Motor neuron (in vitro differentiated cells): Measurements from ENCODE around the gene TMEM217. TPM values are rescaled to one million over a fixed set of nuclear protein-coding genes. Genes with fewer than 3 reads are reported as not detected.

ENCODE experiments used
- ATAC-seq, 8 experiments: fragments of 200-7000 bp; cut with Tn5 transposase; replicated peaks in 6 of 8; 2 replicates each; pipeline ENCODE4 v1.8.0; 2021; ENCODE audit warnings: mild to moderate bottlenecking in 8 of 8, moderate library complexity in 8 of 8
- H3K27ac ChIP-seq, 2 donors: fragments of 250-450 bp; sonication (Bioruptor Pico); 2 replicates each; pipeline ENCODE4 v1.9.0; 2021; ENCODE audit warnings: antibody characterized with exemption in 2 of 2, mild to moderate bottlenecking in 2 of 2, moderate library complexity in 1 of 2
- H3K4me1 ChIP-seq, 2 donors: fragments of 250-450 bp; sonication (Bioruptor Pico); replicated peaks in 1 of 2; 2 replicates each; pipeline ENCODE4 v1.6.1; 2021; ENCODE audit warnings: antibody characterized with exemption in 2 of 2, mild to moderate bottlenecking in 2 of 2, moderate library complexity in 1 of 2
- H3K4me3 ChIP-seq, 5 donors: fragments of 250-450 bp; sonication (Bioruptor Pico); 2 replicates each; pipeline ENCODE4 v1.9.0; 2021; ENCODE audit warnings: antibody characterized with exemption in 5 of 5, mild to moderate bottlenecking in 5 of 5, moderate library complexity in 4 of 5
- WGBS, 10 experiments: fragments of 450-650 bp; shearing (Covaris generic); methylation state at CpG; one replicate each; pipeline ENCODE4 v1.0.0; 2022; 5-methylcytosine and 5-hydroxymethylcytosine counted together
- in situ Hi-C, 9 experiments: fragments of 400-800 bp; cut with MboI; loops; one replicate each; pipeline ENCODE4 v1.15.0; 2021; ENCODE audit warnings: low sequenced_read_pairs in 9 of 9, low pct_unique_long_range_greater_than_20kb in 2 of 9; ENCODE audit not compliant: unreplicated experiment in 9 of 9
- total RNA-seq, 8 experiments: library from RNA; unstranded; fragments of 300-600 nt; gene quantifications; 2 replicates each; pipeline versions ENCODE4 v1.2.3 to v1.2.4, GENCODE V29; 2022

TMEM217 gene
- total RNA-seq, 8 experiments from 2014 or later = 0.73 to 9.4 (median 2.1) TPM

DNA sequence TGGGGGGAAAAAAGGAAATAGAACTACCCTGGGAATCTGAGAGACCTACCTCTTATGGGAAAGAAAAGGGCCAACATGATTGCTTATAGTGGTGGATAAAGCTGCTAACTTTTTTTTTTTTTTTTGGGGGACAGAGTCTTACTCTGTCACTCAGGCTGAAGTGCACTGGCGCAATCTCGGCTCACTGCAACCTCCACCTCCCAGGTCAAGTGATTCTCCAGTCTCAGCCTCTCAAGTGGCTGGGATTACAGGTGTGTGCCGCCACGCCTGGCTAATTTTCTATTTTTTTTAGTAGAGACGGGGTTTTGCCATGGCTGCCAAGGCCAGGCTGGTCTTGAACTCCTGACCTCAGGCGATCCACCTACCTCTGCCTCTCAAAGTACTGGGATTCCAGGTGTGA is 39.9 kb downstream of the TMEM217 start:
- no peak overlapping the region for H3K4me3 ChIP-seq
- H3K27ac ChIP-seq = no peak overlapping the region
- ATAC-seq = no peak
- in situ Hi-C loops = loop anchor here in 4 of 9 experiments (25.0 kb wide), 2 partner anchors 181 to 331 kb away; partner anchors contain the start of gene C6orf89 (in 3 of the 4)
- H3K4me1 ChIP-seq = peaks cover 7 to 8% of the 10 kb centered on the region in 2 donors
- WGBS, 10 experiments = 73 to 100% (median 90%) methylated on average over 1 to 6 of the region's 6 CpGs; no CpG with 5 or more reads in 4 of the 10 experiments

GRCh38 chr6:37212268-37212667 is 45.7 kb downstream of the TMEM217 start:
- WGBS, 10 experiments = 33 to 92% (median 71%) methylated on average over 1 to 8 of the region's 9 CpGs; no CpG with 5 or more reads in 2 of the 10 experiments
- in situ Hi-C loops = loop anchor here in 4 of 9 experiments (25.0 kb wide), 2 partner anchors 175 to 325 kb away; partner anchors contain the start of gene C6orf89 (in 3 of the 4)
- no peak for ATAC-seq
- H3K4me3 ChIP-seq = no peak overlapping the region
- no peak overlapping the region for H3K27ac ChIP-seq
- peaks cover 2 to 3% of the 10 kb centered on the region in 2 donors for H3K4me1 ChIP-seq

GRCh38 chr6:37210313-37210968 is 47.5 kb downstream of the TMEM217 start:
- Histone ChIP-seq H3K4me3 (no peak overlapping the region), H3K4me1 (peaks cover 2 to 3% of the 10 kb centered on the region in 2 donors), H3K27ac (no peak overlapping the region)
- ATAC-seq = peak; percentile 86 to 96 (median 94)
- WGBS, 10 experiments = 0 to 67% (median 20%) methylated on average over 1 to 4 of the region's 7 CpGs; no CpG with 5 or more reads in 2 of the 10 experiments
- in situ Hi-C loops = loop anchor here in 4 of 9 experiments (25.0 kb wide), 2 partner anchors 173 to 323 kb away; partner anchors contain the start of gene C6orf89 (in 3 of the 4)

GRCh38 chr6:37209461-37210205 is 48.3 kb downstream of the TMEM217 start:
- no peak for ATAC-seq
- Histone ChIP-seq H3K4me1 (peaks cover 2 to 3% of the 10 kb centered on the region in 2 donors), H3K27ac (no peak overlapping the region), H3K4me3 (no peak overlapping the region)
- 30 to 95% (median 84%) methylated on average over 1 to 11 of the region's 12 CpGs for WGBS, 10 experiments
- in situ Hi-C loops = loop anchor here in 4 of 9 experiments (10.0 to 25.0 kb wide), 3 partner anchors 172 to 322 kb away; partner anchors contain the start of gene C6orf89 (in 3 of the 4)

- no peak overlapping the region for H3K27ac ChIP-seq
- H3K4me3 ChIP-seq = no peak overlapping the region
- in situ Hi-C loops = loop anchor here in 4 of 9 experiments (10.0 to 25.0 kb wide), 3 partner anchors 171 to 321 kb away; partner anchors contain the start of gene C6orf89 (in 3 of the 4)
- no peak for ATAC-seq
- H3K4me1 ChIP-seq = peaks cover 2 to 3% of the 10 kb centered on the region in 2 donors
- 33 to 100% (median 83%) methylated on average over 1 to 5 of the region's 7 CpGs; no CpG with 5 or more reads in 3 of the 10 experiments for WGBS, 10 experiments
Observed at GRCh38 chr6:37208793-37209192, 49.2 kb downstream of the TMEM217 start.

GRCh38 chr6:37207903-37208456 is 50.0 kb downstream of the TMEM217 start:
- H3K27ac ChIP-seq = no peak overlapping the region
- in situ Hi-C loops = loop anchor here in 4 of 9 experiments (10.0 to 25.0 kb wide), 3 partner anchors 171 to 321 kb away; partner anchors contain the start of gene C6orf89 (in 3 of the 4)
- peak in 7 of 8 experiments; percentile 18 to 87 (median 29) for ATAC-seq
- H3K4me3 ChIP-seq = no peak overlapping the region
- WGBS, 10 experiments = 0 to 100% (median 65%) methylated on average over 1 to 7 of the region's 7 CpGs; no CpG with 5 or more reads in 3 of the 10 experiments
- peaks cover 2 to 3% of the 10 kb centered on the region in 2 donors for H3K4me1 ChIP-seq

- in situ Hi-C loops = loop anchor here in 4 of 9 experiments (10.0 to 25.0 kb wide), 3 partner anchors 169 to 319 kb away; partner anchors contain the start of gene C6orf89 (in 3 of the 4)
- 70 to 100% (median 83%) methylated on average over 1 to 9 of the region's 9 CpGs; no CpG with 5 or more reads in 2 of the 10 experiments for WGBS, 10 experiments
- peaks cover 2 to 3% of the 10 kb centered on the region in 2 donors for H3K4me1 ChIP-seq
- H3K4me3 ChIP-seq = no peak overlapping the region
- ATAC-seq = no peak
- H3K27ac ChIP-seq = no peak overlapping the region
Observed at GRCh38 chr6:37206622-37207021, 51.3 kb downstream of the TMEM217 start.

DNA sequence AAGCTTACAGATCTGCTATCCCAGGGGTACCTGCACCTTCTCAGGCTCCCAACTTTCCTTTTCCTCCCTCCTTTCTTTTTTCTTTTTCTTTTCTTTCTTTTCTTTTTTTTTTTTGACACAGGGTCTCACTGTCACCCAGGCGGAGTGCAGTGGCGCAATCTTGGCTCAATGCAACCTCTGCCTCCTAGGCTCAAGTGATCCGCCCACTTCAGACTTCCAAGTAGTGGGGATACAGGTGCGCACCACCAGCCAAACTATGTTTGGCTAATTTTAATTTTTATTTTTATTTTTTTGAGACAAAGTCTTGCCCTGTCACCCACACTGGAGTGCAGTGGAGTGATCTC is 52.0 kb downstream of the TMEM217 start:
- in situ Hi-C loops = loop anchor here in 4 of 9 experiments (10.0 to 25.0 kb wide), 3 partner anchors 169 to 319 kb away; partner anchors contain the start of gene C6orf89 (in 3 of the 4)
- H3K4me3 ChIP-seq = no peak overlapping the region
- no peak for ATAC-seq
- 67 to 100% (median 89%) methylated on average over 1 to 4 of the region's 4 CpGs; no CpG with 5 or more reads in 1 of the 10 experiments for WGBS, 10 experiments
- no peak overlapping the region for H3K27ac ChIP-seq
- peaks cover 2 to 3% of the 10 kb centered on the region in 2 donors for H3K4me1 ChIP-seq

DNA sequence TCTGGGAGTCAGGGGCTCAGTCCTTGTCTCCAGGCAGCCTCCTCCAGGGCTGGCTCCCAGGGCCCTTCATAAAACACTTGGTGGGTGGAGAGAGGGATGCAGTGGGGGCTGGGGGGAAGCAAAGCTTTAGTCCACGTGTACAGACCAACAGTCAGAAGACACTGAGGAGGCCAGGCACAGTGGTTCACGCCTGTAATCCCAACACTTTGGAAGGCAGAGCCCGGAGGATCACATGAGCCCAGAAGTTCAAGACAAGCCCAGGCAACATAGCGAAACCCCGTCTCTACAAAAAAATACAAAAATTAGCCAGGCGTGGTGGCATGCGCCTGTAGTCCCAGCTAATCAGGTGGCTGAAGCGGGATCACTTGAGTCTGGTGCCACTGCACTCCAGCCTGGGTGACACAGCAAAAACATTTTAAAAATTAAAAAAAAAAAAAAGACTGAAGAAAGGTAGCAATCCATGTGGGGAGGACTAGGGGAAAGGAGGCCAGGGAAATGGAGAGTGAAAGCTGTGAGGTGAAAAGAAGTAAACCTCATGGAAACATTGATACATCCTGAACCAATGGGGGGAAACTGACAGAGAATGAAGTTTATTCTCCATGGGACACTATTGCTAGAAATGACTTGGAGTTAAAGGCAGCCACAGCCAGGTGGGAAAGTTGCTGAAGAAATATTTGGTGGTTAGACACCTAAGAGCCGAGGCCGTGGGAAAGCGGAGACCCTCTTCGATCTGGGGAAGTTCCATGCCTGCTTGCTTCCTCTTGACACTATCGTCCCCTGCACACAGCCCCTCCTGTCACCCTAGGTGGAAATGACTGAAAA is 52.6 kb downstream of the TMEM217 start:
- in situ Hi-C loops = loop anchor here in 4 of 9 experiments (10.0 to 25.0 kb wide), 3 partner anchors 168 to 318 kb away; partner anchors contain the start of gene C6orf89 (in 3 of the 4)
- peaks cover 2 to 3% of the 10 kb centered on the region in 2 donors for H3K4me1 ChIP-seq
- peak in 5 of 8 experiments; percentile 49 to 72 (median 57) for ATAC-seq
- no peak overlapping the region for H3K27ac ChIP-seq
- no peak overlapping the region for H3K4me3 ChIP-seq
- WGBS, 10 experiments = 51 to 100% (median 79%) methylated on average over 1 to 13 of the region's 13 CpGs

DNA sequence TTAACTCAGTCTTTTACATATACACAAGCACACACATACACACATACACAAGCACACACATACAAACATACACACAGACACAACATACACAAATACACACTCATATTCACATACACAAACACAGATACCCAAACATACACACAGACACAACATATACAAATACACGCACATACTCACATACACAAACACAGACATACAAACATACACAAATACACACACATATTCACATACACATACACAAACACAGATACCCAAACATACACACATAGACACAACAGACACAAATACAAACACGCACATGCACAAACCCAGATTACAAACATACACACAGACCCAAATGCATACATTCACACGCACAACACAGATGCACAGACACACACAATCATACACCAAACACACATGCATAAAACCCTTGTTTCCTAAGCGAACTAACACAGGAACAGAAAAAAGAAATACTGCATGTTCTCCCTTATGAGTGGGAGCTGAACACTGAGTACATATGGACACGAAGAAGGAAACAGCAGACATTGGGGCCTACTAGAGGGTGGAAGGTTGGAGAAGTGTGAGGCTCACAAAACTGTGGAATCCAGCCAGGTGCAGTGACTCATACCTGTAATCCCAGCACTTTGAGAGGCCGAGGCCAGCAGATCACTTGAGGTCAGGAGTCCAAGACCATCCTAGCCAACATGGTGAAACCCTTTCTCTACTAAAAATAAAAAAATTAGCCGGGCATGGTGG is 53.8 kb downstream of the TMEM217 start:
- ATAC-seq = no peak
- in situ Hi-C loops = loop anchor here in 4 of 9 experiments (10.0 to 25.0 kb wide), 3 partner anchors 167 to 317 kb away; partner anchors contain the start of gene C6orf89 (in 3 of the 4)
- no peak overlapping the region for H3K4me3 ChIP-seq
- 40 to 100% (median 84%) methylated on average over 1 to 5 of the region's 7 CpGs; no CpG with 5 or more reads in 2 of the 10 experiments for WGBS, 10 experiments
- H3K27ac ChIP-seq = no peak overlapping the region
- peaks cover 0 to 6% of the 10 kb centered on the region in 2 donors for H3K4me1 ChIP-seq
